DND-41 (cell line): Measurements from ENCODE around the gene RUNX1.

ENCODE experiments used
- EZH2 ChIP-seq: IDR thresholded peaks from 3 replicates; pipeline ENCODE4 v1.6.1; 2012; ENCODE audit warnings: borderline replicate concordance, low read depth, mild to moderate bottlenecking, moderate library complexity, low read length, inconsistent platforms; ENCODE audit not compliant: severe bottlenecking
- TF ChIP-seq, protein P1 (sequence below): IDR thresholded peaks from 2 replicates; pipeline ENCODE4 v1.5.1; 2012; ENCODE audit warnings: borderline replicate concordance, low read length, moderate library complexity, mild to moderate bottlenecking; ENCODE audit not compliant: poor library complexity, severe bottlenecking; ENCODE audit errors: extremely low read depth

DNA sequence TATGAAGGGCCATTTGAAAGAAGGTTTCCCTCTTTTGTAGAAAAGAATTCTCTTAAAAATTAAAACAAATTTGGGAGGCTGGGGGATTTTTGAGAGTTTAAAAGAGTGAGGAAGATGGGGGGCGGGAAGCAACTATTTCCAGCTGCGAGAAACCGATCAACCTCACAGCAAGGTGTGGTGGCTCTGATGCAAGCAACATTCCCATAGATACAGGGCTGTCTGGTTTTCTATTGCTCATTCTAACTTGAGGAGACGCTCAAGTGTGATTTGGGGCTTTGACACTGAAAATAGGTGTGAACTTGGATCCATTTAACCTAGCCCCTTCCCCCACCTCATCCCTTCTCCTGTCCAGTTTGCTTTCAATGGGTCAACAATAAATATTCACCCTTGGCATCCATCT lies 7.2 kb downstream of the RUNX1 start:
- TF ChIP-seq, protein P1, sequence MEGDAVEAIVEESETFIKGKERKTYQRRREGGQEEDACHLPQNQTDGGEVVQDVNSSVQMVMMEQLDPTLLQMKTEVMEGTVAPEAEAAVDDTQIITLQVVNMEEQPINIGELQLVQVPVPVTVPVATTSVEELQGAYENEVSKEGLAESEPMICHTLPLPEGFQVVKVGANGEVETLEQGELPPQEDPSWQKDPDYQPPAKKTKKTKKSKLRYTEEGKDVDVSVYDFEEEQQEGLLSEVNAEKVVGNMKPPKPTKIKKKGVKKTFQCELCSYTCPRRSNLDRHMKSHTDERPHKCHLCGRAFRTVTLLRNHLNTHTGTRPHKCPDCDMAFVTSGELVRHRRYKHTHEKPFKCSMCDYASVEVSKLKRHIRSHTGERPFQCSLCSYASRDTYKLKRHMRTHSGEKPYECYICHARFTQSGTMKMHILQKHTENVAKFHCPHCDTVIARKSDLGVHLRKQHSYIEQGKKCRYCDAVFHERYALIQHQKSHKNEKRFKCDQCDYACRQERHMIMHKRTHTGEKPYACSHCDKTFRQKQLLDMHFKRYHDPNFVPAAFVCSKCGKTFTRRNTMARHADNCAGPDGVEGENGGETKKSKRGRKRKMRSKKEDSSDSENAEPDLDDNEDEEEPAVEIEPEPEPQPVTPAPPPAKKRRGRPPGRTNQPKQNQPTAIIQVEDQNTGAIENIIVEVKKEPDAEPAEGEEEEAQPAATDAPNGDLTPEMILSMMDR = no peak
- TF ChIP-seq EZH2 = no peak
